GM19468 (cell line): ENCODE measurements around the gene ODC1.
A peak's percentile ranks its signal among the peaks of the same experiment; 100 is the strongest.

Experiments
- ATAC-seq: cut with Tn5 transposase; IDR thresholded peaks from one replicate; pipeline ENCODE4 v1.9.1; 2021; ENCODE audit warnings: mild to moderate bottlenecking, moderate library complexity, moderate number of reproducible peaks; ENCODE audit not compliant: unreplicated experiment; ENCODE audit errors: extremely low read depth

ODC1 gene

DNA sequence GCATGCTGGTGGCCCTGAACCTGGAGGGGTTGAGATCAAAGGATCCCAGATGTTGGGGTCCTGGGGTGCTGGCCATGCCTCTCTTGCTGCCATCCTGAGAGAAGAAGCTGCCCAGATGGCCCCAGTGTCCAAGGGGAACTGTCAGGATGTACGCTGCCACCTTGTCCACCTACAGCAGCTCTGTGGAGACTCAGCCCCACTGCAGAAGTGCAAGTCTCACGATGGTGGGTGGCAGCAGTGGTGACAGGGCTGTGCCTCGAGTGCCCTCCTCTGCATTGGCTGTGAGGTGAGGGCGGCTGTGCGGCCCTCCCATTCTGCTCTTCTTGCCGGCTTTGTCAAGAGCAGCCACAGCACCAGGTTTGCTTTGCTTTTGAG lies 24.7 kb downstream of the ODC1 start:
- ATAC-seq = no peak

- ATAC-seq = no peak
These were observed 25.3 kb downstream of the ODC1 start for GRCh38 chr2:10422732-10423399.

GRCh38 chr2:10422251-10422650 lies 25.9 kb downstream of the ODC1 start:
- no peak for ATAC-seq

DNA sequence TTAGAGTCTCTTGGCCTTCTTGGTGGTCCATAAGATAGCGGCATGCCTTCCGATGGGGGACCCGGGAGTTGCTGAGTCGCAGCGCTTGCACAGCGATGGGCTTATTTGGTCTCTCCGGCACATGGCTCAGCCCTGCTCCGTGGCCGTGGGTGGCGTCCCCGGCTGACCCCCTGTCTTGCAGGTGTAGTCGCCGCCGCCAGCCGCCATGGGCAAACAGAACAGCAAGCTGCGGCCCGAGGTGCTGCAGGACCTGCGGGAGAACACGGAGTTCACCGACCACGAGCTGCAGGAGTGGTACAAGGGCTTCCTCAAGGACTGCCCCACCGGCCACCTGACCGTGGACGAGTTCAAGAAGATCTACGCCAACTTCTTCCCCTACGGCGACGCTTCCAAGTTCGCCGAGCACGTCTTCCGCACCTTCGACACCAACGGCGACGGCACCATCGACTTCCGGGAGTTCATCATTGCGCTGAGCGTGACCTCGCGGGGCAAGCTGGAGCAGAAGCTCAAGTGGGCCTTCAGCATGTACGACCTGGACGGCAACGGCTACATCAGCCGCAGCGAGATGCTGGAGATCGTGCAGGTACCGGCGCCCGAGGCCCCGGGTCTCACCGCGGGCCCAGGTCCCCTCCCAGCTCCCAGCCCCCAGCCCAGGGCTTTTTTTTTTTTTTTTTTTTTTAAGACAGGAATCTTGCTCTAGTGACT lies 28.4 kb downstream of the ODC1 start:
- no peak for ATAC-seq

- ATAC-seq = no peak
These were observed 30.4 kb downstream of the ODC1 start for GRCh38 chr2:10417551-10418335.

DNA sequence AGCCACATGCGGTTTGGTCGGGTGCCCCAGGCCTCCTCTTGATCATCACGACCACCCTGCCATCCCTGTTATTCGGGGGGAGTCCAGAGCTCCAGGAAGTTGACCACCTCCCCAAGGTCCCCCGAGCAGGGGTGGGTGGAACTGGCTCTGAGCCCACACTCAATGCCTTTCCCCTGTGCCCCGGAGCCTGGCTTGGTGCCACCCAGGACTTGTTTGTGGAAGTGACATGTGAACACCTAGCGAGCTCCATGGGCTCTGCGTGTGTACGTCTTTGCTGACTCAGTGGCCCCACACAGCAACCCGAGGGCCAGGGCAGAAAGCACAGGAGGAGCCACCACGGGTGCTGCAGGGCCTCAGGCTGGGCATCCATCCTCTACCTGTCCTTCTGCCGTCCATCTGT lies 32.5 kb downstream of the ODC1 start:
- no peak for ATAC-seq

- ATAC-seq = no peak
These were observed 33.1 kb downstream of the ODC1 start for GRCh38 chr2:10415048-10415447.

DNA sequence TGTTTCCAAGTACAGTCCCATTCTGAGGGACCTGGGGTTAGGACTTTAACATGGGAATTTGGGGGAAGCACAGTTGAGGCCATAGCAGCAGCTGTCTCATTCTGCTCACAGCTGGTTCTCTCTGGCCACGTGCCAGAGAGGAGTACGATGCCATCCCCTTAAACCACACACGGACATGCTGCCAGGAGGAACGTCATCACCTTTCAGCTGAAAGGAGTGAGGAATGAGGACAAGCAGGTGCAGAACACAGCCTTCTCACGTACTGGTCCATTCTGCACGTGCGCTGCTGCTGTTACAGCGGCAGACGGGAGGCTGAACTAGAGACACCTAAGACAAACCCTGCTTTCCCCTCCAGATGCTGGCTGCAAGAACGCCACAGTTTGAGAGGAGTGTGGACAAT lies 33.5 kb downstream of the ODC1 start:
- ATAC-seq = no peak

DNA sequence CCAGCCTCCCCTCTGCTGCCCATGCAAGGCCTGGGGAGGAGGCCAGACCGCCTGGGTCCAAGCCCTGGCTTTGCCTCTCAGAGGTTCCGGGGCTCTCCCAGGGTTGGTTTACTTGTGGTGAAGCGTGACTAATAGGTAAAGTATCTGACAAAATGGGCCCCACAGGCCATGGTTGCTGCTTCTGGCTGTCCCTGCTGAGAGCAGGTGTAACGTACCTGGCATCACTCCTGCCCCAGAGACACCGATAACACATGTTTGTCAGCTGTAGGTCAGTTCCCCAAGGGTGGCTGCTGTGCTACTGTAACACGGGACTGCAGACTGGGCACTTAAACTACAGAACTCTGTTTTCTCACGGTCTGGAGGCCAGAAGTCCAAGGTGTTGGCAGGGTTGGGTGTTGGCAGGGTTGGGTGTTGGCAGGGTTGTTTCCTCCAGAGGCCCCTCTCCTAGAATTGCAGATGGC lies 34.1 kb downstream of the ODC1 start:
- no peak for ATAC-seq

DNA sequence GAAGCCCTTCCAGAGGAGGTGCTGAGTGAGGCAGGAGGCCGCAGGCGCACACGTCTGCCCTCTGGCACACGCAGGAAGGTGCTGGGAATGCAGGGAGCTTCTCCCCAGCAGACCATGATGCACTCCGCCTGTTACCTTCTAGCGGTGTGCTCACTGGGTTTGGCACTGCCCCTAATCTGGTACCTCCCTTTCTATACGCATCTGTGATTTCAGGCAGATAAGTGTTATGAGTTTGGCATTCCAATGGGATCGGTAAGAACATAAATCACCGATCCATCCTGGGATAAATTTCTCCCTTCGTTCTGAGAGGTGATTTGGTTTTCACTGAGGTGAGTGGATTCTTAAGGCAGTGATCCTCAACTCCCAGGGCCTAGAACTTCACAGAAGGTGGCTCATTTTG lies 34.6 kb downstream of the ODC1 start:
- no peak for ATAC-seq

- ATAC-seq = no peak
These were observed 35.7 kb downstream of the ODC1 start for GRCh38 chr2:10412380-10412779.

GRCh38 chr2:10411557-10411956 lies 36.6 kb downstream of the ODC1 start:
- ATAC-seq = no peak

- ATAC-seq = no peak
These were observed 37.2 kb downstream of the ODC1 start for GRCh38 chr2:10410823-10411437.

DNA sequence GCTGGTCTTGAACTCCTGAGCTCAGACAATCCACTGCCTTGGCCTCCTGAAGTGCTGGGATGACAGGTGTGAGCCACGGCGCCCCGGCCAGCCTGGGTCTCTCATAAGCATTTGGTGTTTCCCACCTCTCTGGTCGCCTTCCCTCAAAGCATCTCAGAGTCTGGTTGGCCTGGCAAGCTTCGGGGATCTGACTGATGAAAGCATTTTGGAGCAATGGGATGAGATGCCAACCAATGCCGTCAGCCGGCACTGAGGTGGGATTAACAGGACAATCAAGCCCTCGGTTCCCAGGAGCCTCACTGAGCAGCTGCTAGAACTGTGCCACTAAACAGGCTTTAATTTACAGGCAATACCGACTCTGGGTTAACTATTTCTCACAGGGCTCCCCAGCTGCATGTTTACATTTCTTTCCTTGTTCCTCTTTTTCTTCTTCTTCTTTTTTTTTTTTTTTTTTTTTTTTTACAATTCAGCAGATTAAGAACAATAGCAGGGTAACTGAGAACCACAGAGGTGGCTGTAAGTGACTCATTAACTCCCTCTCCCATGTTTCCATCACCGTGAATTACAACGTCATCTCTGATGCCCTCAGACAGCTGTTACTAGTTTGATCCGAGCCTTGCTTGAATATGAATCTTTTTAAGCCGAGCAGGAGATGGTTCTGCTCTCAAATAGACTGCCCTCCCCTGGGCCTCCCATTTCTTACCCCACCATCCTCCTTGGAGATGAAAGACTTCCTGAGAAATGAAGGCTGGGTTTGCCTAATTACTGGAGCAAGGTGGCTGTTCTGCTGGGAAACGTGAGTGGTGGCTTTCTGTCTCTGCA lies 37.9 kb downstream of the ODC1 start:
- peak; percentile 76 for ATAC-seq

DNA sequence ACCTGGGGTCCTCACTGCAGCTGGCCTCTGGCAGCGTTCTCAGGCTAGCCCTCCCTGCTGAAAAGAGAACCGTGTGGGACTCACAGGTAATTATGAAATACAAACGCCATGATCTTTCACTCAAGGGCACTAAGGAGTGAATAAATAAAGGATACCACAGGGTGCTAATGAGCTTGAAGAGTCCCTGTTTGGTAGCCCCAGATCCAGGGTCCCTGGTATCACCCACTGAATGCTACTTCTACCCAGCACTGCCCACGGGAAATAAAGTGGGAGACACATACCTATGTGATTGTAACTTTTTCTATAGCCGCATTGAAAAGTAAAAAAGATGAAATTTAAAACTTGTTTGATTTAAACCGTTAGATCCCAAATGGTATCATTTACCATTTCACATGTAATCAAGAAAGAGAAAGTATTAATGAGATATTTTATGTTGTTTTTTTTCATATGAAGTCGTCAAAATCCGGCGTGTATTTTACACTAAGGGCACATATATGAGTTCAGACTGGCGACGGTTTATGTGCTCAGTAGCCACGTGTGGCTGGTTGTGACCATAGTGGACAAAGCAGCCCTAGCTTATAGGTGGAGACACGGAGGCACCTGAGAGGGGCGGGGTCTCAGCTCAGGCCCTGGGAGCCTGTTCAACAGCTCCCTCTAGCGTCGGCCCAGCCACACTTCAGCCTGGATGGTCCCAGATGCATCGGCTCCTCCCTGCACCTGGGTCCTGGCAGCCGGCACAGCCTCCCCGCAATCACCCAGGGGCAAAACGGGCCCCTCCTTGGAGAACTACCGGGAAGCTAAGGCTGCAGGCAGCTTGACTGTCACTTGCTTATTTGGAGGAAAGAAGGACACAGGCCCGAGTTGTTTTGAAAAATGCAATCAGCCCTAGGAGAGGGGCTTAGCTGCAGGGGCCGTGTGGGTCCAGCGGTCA lies 39.2 kb downstream of the ODC1 start:
- ATAC-seq = no peak

DNA sequence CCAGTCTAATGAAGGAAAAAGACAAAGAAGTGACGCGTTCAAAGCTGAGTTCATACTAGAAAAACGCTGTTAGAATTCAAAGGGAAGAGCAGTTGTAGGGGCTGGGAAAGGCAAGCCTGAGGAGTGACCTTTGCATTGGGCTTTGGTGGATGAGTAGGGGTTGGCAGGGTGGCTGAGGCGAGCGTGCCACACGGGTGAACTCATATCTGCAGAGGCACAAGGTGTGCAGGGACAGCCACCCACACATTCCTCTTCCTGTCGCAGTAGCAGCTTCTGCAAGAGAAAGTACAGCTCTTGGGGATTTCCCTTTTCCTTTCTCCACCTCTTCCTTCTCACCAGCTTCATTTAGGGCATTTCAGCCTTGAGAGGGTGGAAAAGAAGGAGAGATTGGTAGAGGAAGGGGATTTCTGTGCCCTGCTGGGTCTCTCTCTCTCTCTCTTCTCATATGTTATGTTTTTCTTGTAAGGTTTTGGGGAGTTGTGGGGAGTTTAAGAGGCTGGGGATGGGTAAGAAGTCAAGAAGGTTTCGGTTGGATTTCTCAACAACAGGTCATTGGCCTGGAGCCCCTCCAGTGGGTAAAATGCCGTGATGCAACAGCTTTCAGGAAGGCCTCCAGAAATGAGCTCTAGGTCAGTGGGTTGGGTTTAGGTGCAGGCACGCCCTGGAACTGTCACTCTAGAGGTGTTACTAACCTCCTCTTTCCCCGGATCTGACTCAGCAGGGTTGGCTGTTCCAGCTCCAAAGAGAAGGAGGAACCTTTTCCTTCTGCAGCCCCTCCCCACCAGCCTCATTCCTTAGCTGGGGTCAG lies 40.1 kb downstream of the ODC1 start:
- ATAC-seq = no peak

GRCh38 chr2:10407432-10407831 lies 40.7 kb downstream of the ODC1 start:
- no peak for ATAC-seq
